Measurements from ENCODE around the gene SPATS2L.

Gene SPATS2L

GRCh38 chr2:200383380-200384110, 77.1 kb downstream of the SPATS2L start:
- TF ChIP-seq PAX5 (IDR thresholded peaks at IDR 0.05; ENCODE audit: insufficient read depth, low read length, severe bottlenecking) (no peak), POLR2AphosphoS5 (IDR thresholded peaks at IDR 0.05; ENCODE audit: low read depth, low read length) (no peak), TAF1 (IDR thresholded peaks at IDR 0.05; ENCODE audit: low read depth, low read length) (no peak), POLR2A (IDR thresholded peaks at IDR 0.05; ENCODE audit: low read depth, low read length) (no peak), SPI1 (IDR thresholded peaks at IDR 0.05; ENCODE audit: low read depth, low read length) (no peak), POU2F2 (IDR thresholded peaks at IDR 0.05; ENCODE audit: low read depth, low read length) (no peak)
- FAIRE-seq = no peak
- DNase-seq (ENCODE audit: insufficient read length, low spot score) = no peak

- TF ChIP-seq POU2F2 (IDR thresholded peaks at IDR 0.05; ENCODE audit: low read depth, low read length) (no peak), TAF1 (IDR thresholded peaks at IDR 0.05; ENCODE audit: low read depth, low read length) (no peak), POLR2AphosphoS5 (IDR thresholded peaks at IDR 0.05; ENCODE audit: low read depth, low read length) (no peak), SPI1 (IDR thresholded peaks at IDR 0.05; ENCODE audit: low read depth, low read length) (no peak), POLR2A (IDR thresholded peaks at IDR 0.05; ENCODE audit: low read depth, low read length) (no peak), PAX5 (IDR thresholded peaks at IDR 0.05; ENCODE audit: insufficient read depth, low read length, severe bottlenecking) (no peak)
- DNase-seq (ENCODE audit: insufficient read length, low spot score) = no peak
- no peak for FAIRE-seq
These were observed 78.7 kb downstream of the SPATS2L start for GRCh38 chr2:200385063-200385635.

GRCh38 chr2:200393191-200393590, 86.7 kb downstream of the SPATS2L start:
- no peak for FAIRE-seq
- DNase-seq (ENCODE audit: insufficient read length, low spot score) = no peak
- TF ChIP-seq TAF1 (IDR thresholded peaks at IDR 0.05; ENCODE audit: low read depth, low read length) (no peak), POLR2AphosphoS5 (IDR thresholded peaks at IDR 0.05; ENCODE audit: low read depth, low read length) (no peak), PAX5 (IDR thresholded peaks at IDR 0.05; ENCODE audit: insufficient read depth, low read length, severe bottlenecking) (no peak), POLR2A (IDR thresholded peaks at IDR 0.05; ENCODE audit: low read depth, low read length) (no peak), POU2F2 (IDR thresholded peaks at IDR 0.05; ENCODE audit: low read depth, low read length) (no peak), SPI1 (IDR thresholded peaks at IDR 0.05; ENCODE audit: low read depth, low read length) (no peak)

- TF ChIP-seq POLR2A (IDR thresholded peaks at IDR 0.05; ENCODE audit: low read depth, low read length) = no peak
- no peak for TF ChIP-seq PAX5 (IDR thresholded peaks at IDR 0.05; ENCODE audit: insufficient read depth, low read length, severe bottlenecking)
- TF ChIP-seq SPI1 (IDR thresholded peaks at IDR 0.05; ENCODE audit: low read depth, low read length) = no peak
- TF ChIP-seq POU2F2 (IDR thresholded peaks at IDR 0.05; ENCODE audit: low read depth, low read length) = no peak
- no peak for TF ChIP-seq POLR2AphosphoS5 (IDR thresholded peaks at IDR 0.05; ENCODE audit: low read depth, low read length)
- no peak for FAIRE-seq
- DNase-seq (ENCODE audit: insufficient read length, low spot score) = no peak
These were observed 87.6 kb downstream of the SPATS2L start for GRCh38 chr2:200394045-200394444.

- FAIRE-seq (no peak), DNase-seq (ENCODE audit: insufficient read length, low spot score) (no peak)
- TF ChIP-seq SPI1 (IDR thresholded peaks at IDR 0.05; ENCODE audit: low read depth, low read length) (no peak), PAX5 (IDR thresholded peaks at IDR 0.05; ENCODE audit: insufficient read depth, low read length, severe bottlenecking) (no peak), POU2F2 (IDR thresholded peaks at IDR 0.05; ENCODE audit: low read depth, low read length) (no peak), POLR2AphosphoS5 (IDR thresholded peaks at IDR 0.05; ENCODE audit: low read depth, low read length) (no peak), TAF1 (IDR thresholded peaks at IDR 0.05; ENCODE audit: low read depth, low read length) (no peak)
These were observed 90.3 kb downstream of the SPATS2L start for GRCh38 chr2:200396781-200397242.

- DNase-seq (ENCODE audit: insufficient read length, low spot score) (no peak), FAIRE-seq (no peak)
- TF ChIP-seq PAX5 (IDR thresholded peaks at IDR 0.05; ENCODE audit: insufficient read depth, low read length, severe bottlenecking) (no peak), SPI1 (IDR thresholded peaks at IDR 0.05; ENCODE audit: low read depth, low read length) (no peak), POLR2AphosphoS5 (IDR thresholded peaks at IDR 0.05; ENCODE audit: low read depth, low read length) (no peak), TAF1 (IDR thresholded peaks at IDR 0.05; ENCODE audit: low read depth, low read length) (no peak), POLR2A (IDR thresholded peaks at IDR 0.05; ENCODE audit: low read depth, low read length) (no peak), POU2F2 (IDR thresholded peaks at IDR 0.05; ENCODE audit: low read depth, low read length) (no peak)
These were observed 91.3 kb downstream of the SPATS2L start for GRCh38 chr2:200397785-200398184.

- DNase-seq (ENCODE audit: insufficient read length, low spot score) = no peak
- TF ChIP-seq POLR2A (IDR thresholded peaks at IDR 0.05; ENCODE audit: low read depth, low read length) = no peak
- TF ChIP-seq SPI1 (IDR thresholded peaks at IDR 0.05; ENCODE audit: low read depth, low read length) = peak; percentile 32; the same call in 1 of the 2 replicates
- no peak for FAIRE-seq
These were observed 92.6 kb downstream of the SPATS2L start for GRCh38 chr2:200399046-200399445.

- DNase-seq (ENCODE audit: insufficient read length, low spot score) = no peak
- no peak for TF ChIP-seq TAF1 (IDR thresholded peaks at IDR 0.05; ENCODE audit: low read depth, low read length)
- no peak for TF ChIP-seq POLR2A (IDR thresholded peaks at IDR 0.05; ENCODE audit: low read depth, low read length)
- no peak for TF ChIP-seq SPI1 (IDR thresholded peaks at IDR 0.05; ENCODE audit: low read depth, low read length)
- TF ChIP-seq PAX5 (IDR thresholded peaks at IDR 0.05; ENCODE audit: insufficient read depth, low read length, severe bottlenecking) = no peak
- no peak for TF ChIP-seq POU2F2 (IDR thresholded peaks at IDR 0.05; ENCODE audit: low read depth, low read length)
- TF ChIP-seq POLR2AphosphoS5 (IDR thresholded peaks at IDR 0.05; ENCODE audit: low read depth, low read length) = no peak
- no peak for FAIRE-seq
These were observed 93.1 kb downstream of the SPATS2L start for GRCh38 chr2:200399636-200400035.

GRCh38 chr2:200403814-200404213, 97.3 kb downstream of the SPATS2L start:
- no peak for DNase-seq (ENCODE audit: insufficient read length, low spot score)
- no peak for FAIRE-seq
- TF ChIP-seq SPI1 (IDR thresholded peaks at IDR 0.05; ENCODE audit: low read depth, low read length) = peak; percentile 73
- TF ChIP-seq TAF1 (IDR thresholded peaks at IDR 0.05; ENCODE audit: low read depth, low read length) = no peak
- no peak for TF ChIP-seq POLR2A (IDR thresholded peaks at IDR 0.05; ENCODE audit: low read depth, low read length)
- no peak for TF ChIP-seq POU2F2 (IDR thresholded peaks at IDR 0.05; ENCODE audit: low read depth, low read length)
- TF ChIP-seq POLR2AphosphoS5 (IDR thresholded peaks at IDR 0.05; ENCODE audit: low read depth, low read length) = no peak
- no peak for TF ChIP-seq PAX5 (IDR thresholded peaks at IDR 0.05; ENCODE audit: insufficient read depth, low read length, severe bottlenecking)

Measured in GM12891 (cell line).